Measurements from ENCODE around the gene SMYD4. TPM values are rescaled to one million over a fixed set of nuclear protein-coding genes. Genes with fewer than 3 reads are reported as not detected.

The SMYD4 gene
- total and polyA plus RNA-seq, 2 donors from 2014 or later, result 3.4 to 12.2 TPM

DNA sequence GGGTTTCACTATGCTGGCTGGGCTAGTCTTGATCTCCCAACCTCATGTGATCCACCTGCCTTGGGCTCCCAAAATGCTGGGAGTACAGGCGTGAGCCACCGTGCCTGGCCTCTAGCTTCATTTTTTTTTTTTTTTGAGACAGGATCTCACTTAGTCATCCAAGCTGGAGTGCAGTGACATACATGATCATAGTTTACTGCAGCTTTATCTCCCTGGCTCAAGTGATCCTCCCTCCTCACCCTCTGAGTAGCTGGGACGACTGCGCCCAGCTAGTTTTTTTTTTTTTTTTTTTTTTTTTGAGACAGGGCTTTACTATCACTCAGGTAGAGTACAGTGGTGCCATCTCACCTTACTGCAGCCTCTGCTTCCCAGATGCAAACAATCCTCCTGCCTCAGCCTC is 9.8 kb upstream of the SMYD4 start:
- Histone ChIP-seq H3K4me3 (ENCODE audit: low read length in 3 of 3) (no peak overlapping the region), H3K4me1 (ENCODE audit: control insufficient read depth in 2 of 3, insufficient read depth in 2 of 3, low read depth in 1 of 3, low read length in 3 of 3) (no peaks in the 10 kb centered on the region), H3K9ac (ENCODE audit: low read length in 3 of 3) (no peak overlapping the region), H3K27ac (ENCODE audit: low read depth in 2 of 2, low read length in 2 of 2) (no peak overlapping the region), H3K27me3 (ENCODE audit: control insufficient read depth, insufficient read depth, low read length) (no peaks in the 10 kb centered on the region), H3K9me3 (ENCODE audit: control insufficient read depth in 2 of 3, insufficient read depth in 1 of 3, low read length in 3 of 3) (no peaks in the 10 kb centered on the region), H3K36me3 (ENCODE audit: control insufficient read depth in 2 of 3, insufficient read depth in 3 of 3, low read length in 3 of 3) (peaks cover 0 to 11% (median 10%) of the 10 kb centered on the region in 3 donors)
- TF ChIP-seq, protein P1, sequence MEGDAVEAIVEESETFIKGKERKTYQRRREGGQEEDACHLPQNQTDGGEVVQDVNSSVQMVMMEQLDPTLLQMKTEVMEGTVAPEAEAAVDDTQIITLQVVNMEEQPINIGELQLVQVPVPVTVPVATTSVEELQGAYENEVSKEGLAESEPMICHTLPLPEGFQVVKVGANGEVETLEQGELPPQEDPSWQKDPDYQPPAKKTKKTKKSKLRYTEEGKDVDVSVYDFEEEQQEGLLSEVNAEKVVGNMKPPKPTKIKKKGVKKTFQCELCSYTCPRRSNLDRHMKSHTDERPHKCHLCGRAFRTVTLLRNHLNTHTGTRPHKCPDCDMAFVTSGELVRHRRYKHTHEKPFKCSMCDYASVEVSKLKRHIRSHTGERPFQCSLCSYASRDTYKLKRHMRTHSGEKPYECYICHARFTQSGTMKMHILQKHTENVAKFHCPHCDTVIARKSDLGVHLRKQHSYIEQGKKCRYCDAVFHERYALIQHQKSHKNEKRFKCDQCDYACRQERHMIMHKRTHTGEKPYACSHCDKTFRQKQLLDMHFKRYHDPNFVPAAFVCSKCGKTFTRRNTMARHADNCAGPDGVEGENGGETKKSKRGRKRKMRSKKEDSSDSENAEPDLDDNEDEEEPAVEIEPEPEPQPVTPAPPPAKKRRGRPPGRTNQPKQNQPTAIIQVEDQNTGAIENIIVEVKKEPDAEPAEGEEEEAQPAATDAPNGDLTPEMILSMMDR (IDR thresholded peaks at IDR 0.05; ENCODE audit: borderline replicate concordance, extremely low read depth, insufficient read depth), result no peak
- FAIRE-seq (no peak), DNase-seq (no peak)
- intact Hi-C loops (cut with DNase I), result no loop called here

DNA sequence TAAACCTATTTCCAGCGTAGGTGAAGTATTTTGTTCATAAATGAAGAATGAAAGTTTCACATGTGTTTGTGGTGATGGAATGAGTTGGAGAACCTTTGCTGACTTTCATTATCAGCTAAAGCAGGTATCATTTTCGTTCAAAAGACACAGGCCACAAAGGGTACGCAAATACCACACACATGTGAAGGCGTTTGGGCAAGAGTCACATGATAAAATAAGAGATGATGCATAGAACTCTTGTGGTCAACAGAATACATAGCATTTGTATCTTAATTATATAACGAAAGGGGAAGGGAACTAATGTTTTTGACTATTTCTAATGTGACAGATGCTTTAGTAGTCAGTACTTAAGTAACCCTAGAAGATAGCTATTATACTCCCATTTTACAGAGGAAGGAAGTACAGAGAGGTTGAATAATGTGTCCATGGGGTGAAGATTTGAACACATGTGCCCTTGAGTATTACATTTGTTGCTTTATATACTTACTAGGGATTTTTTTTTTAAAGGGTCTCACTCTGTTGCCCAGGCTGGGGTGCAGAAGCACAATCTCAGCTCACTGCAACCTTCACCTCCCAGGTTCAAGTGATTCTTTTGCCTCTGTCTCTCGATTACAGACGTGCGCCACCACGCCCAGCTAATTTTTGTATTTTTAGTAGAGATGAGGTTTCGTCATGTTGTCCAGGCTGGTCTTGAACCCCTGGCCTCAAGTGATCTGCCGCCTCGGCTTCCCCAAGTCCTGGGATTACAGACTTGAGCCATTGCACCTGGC is 4.9 kb upstream of the SMYD4 start:
- intact Hi-C loops (cut with DNase I), result no loop called here
- Histone ChIP-seq H3K9ac (ENCODE audit: low read length in 3 of 3) (no peak overlapping the region), H3K9me3 (ENCODE audit: control insufficient read depth in 2 of 3, insufficient read depth in 1 of 3, low read length in 3 of 3) (no peaks in the 10 kb centered on the region), H3K36me3 (ENCODE audit: control insufficient read depth in 2 of 3, insufficient read depth in 3 of 3, low read length in 3 of 3) (no peaks in the 10 kb centered on the region), H3K27me3 (ENCODE audit: control insufficient read depth, insufficient read depth, low read length) (no peaks in the 10 kb centered on the region), H3K27ac (ENCODE audit: low read depth in 2 of 2, low read length in 2 of 2) (no peak overlapping the region), H3K4me3 (ENCODE audit: low read length in 3 of 3) (no peak overlapping the region), H3K4me1 (ENCODE audit: control insufficient read depth in 2 of 3, insufficient read depth in 2 of 3, low read depth in 1 of 3, low read length in 3 of 3) (peaks cover 0 to 3% (median 0%) of the 10 kb centered on the region in 3 donors)
- FAIRE-seq (no peak), DNase-seq (no peak)
- TF ChIP-seq, protein P1 (IDR thresholded peaks at IDR 0.05; ENCODE audit: borderline replicate concordance, extremely low read depth, insufficient read depth), result no peak

DNA sequence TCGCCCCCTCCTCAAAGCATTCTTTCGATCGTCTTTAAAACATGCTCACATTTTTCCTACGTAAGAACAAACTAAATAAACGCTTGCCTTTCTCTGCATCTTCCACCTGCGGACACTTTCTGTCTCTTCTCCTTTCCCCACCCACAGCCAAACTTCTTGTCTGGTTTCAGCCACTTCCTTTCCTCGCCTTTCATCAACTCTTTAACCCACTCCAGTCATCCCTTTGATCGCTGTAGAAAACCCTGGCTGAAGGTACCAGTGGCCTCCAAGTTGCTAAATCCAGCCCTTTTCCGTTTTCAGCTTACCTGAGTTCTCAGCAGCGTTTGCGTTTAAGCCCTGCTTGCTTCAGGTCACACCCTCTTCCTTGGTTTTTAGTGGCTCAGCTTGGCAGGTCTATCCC is 586 bp upstream of the SMYD4 start:
- Histone ChIP-seq H3K9ac (ENCODE audit: low read length in 3 of 3) (peak overlapping the region; percentile 55 to 92 (median 88)), H3K36me3 (ENCODE audit: control insufficient read depth in 2 of 3, insufficient read depth in 3 of 3, low read length in 3 of 3) (peaks cover 0 to 4% (median 0%) of the 10 kb centered on the region in 3 donors), H3K27ac (ENCODE audit: low read depth in 2 of 2, low read length in 2 of 2) (peak overlapping the region; percentile 67 to 76), H3K4me1 (ENCODE audit: control insufficient read depth in 2 of 3, insufficient read depth in 2 of 3, low read depth in 1 of 3, low read length in 3 of 3) (peaks cover 2 to 7% (median 6%) of the 10 kb centered on the region in 3 donors), H3K27me3 (ENCODE audit: control insufficient read depth, insufficient read depth, low read length) (no peaks in the 10 kb centered on the region), H3K4me3 (ENCODE audit: low read length in 3 of 3) (peak overlapping the region; percentile 73 to 90 (median 82)), H3K9me3 (ENCODE audit: control insufficient read depth in 2 of 3, insufficient read depth in 1 of 3, low read length in 3 of 3) (no peaks in the 10 kb centered on the region)
- TF ChIP-seq, protein P1 (IDR thresholded peaks at IDR 0.05; ENCODE audit: borderline replicate concordance, extremely low read depth, insufficient read depth), result no peak
- intact Hi-C loops (cut with DNase I), result no loop called here
- peak in 3 of 5 donors; percentile 18 to 52 (median 39) for DNase-seq
- FAIRE-seq, result no peak

Data from kidney (tissue), 14 donors.